PC-9 (cell line): ENCODE measurements around the gene WDR7. TPM values are rescaled to one million over a fixed set of nuclear protein-coding genes. Genes with fewer than 3 reads are reported as not detected.

Experiments
- BruUV-seq: library from RNA; stranded (reverse); fragments of 400-500 nt; replicated peaks from 2 replicates; lab custom pipeline; 2021; lab: Mats Ljungman, UMichigan
- CTCF ChIA-PET: fragments of 300-600 bp; sonication (Branson Sonifier 250); formaldehyde crosslinking; loops from one replicate; lab custom pipeline; 2022; ENCODE audit warnings: antibody characterized with exemption; lab: Charles Lee
- POLR2A ChIA-PET: fragments of 300-600 bp; sonication (Branson Sonifier 250); formaldehyde crosslinking; loops from one replicate; lab custom pipeline; 2022; ENCODE audit warnings: antibody characterized with exemption; ENCODE audit not compliant: unreplicated experiment; lab: Charles Lee
- DNase-seq, 2 experiments: peaks; one replicate each; pipeline versions ENCODE4 v3.0.0 to v3.0.0-alpha.2; 2015 to 2022; ENCODE audit warnings: mixed read lengths in 1 of 2
- H2AFZ ChIP-seq: fragments of 200-600 bp; sonication (generic); 2 replicates; pipeline ENCODE4 v1.8.1; 2017; ENCODE audit warnings: antibody characterized with exemption
- H3F3A ChIP-seq: fragments of 200-600 bp; sonication (generic); 2 replicates; pipeline ENCODE4 v1.8.1; 2017; ENCODE audit warnings: antibody characterized with exemption, mild to moderate bottlenecking, low read depth; ENCODE audit not compliant: insufficient read depth
- H3K27ac ChIP-seq: fragments of 200-600 bp; sonication (generic); 2 replicates; pipeline ENCODE4 v1.6.1; 2016; ENCODE audit warnings: mixed run types
- H3K27me3 ChIP-seq: fragments of 200-600 bp; sonication (generic); 2 replicates; pipeline ENCODE4 v1.6.1; 2016; ENCODE audit warnings: low read depth, mixed run types; ENCODE audit not compliant: insufficient read depth
- H3K36me3 ChIP-seq: fragments of 200-600 bp; sonication (generic); 2 replicates; pipeline ENCODE4 v1.6.1; 2016; ENCODE audit warnings: low read depth, mixed run types
- H3K4me1 ChIP-seq: fragments of 200-600 bp; sonication (generic); replicated peaks from 2 replicates; pipeline ENCODE4 v1.6.1; 2016; ENCODE audit warnings: mixed run types; ENCODE audit not compliant: insufficient read depth
- H3K4me2 ChIP-seq: fragments of 200-600 bp; sonication (generic); 2 replicates; pipeline ENCODE4 v1.6.1; 2017; ENCODE audit warnings: mixed run types
- H3K4me3 ChIP-seq: fragments of 200-600 bp; sonication (generic); 2 replicates; pipeline ENCODE4 v1.6.1; 2016; ENCODE audit warnings: mixed run types
- H3K79me2 ChIP-seq: fragments of 200-600 bp; sonication (generic); 2 replicates; pipeline ENCODE4 v1.6.1; 2017; ENCODE audit warnings: low read depth, mixed run types
- H3K9me2 ChIP-seq: fragments of 200-600 bp; sonication (generic); 2 replicates; pipeline ENCODE4 v1.8.1; 2017; ENCODE audit warnings: mild to moderate bottlenecking; ENCODE audit not compliant: insufficient read depth
- H3K9me3 ChIP-seq: fragments of 200-600 bp; sonication (generic); 2 replicates; pipeline ENCODE4 v1.8.1; 2016; ENCODE audit warnings: low read depth; ENCODE audit not compliant: insufficient read depth
- H4K20me1 ChIP-seq: fragments of 200-600 bp; sonication (generic); 2 replicates; pipeline ENCODE4 v1.8.1; 2017; ENCODE audit not compliant: insufficient read depth
- EZH2 ChIP-seq: fragments of 200-600 bp; sonication (generic); IDR thresholded peaks from 2 replicates; pipeline ENCODE4 v1.8.0; 2017; ENCODE audit warnings: antibody characterized with exemption, low read depth
- intact Hi-C: fragments of 100-400 bp; cut with micrococcal nuclease; formaldehyde crosslinking; loops from one replicate; pipeline ENCODE4 v1.10.0; 2022; ENCODE audit not compliant: unreplicated experiment
- total RNA-seq: library from RNA; stranded (reverse); gene quantifications from 2 replicates; pipeline ENCODE4 v1.2.3, GENCODE V29; 2021
- TF ChIP-seq, protein P1 (sequence below): fragments of 200-600 bp; sonication (generic); conservative IDR thresholded peaks from 2 replicates; pipeline ENCODE4 v1.6.1; 2017; ENCODE audit warnings: mixed run types, antibody characterized with exemption, mild to moderate bottlenecking, moderate library complexity

The WDR7 gene
- total RNA-seq, 1 experiment from 2014 or later, result 7.7 TPM

DNA sequence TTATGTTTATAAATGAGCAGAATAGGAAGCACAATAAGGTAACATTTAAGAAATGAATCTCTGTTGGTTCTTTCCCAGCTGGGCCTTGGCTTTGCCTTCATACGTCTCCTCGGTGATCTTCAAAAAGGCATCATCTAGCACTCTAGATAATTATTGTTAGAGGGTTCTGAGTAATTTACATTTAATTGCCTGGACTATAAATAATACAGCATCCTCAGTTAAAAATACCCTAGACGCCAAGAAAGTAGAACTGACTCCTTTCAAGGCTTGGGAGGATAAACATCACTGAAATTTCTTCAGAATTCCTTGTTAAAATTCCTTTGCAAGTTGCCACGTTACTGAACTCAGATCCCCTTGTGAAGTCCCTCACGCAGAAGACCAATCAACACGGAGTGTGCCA, 296.1 kb downstream of the WDR7 start:
- Histone ChIP-seq H3K4me2 (no peak overlapping the region), H4K20me1 (no peaks in the 10 kb centered on the region), H3K9me2 (no peaks in the 10 kb centered on the region), H3K79me2 (no peaks in the 10 kb centered on the region), H3K9me3 (no peaks in the 10 kb centered on the region), H3F3A (no peaks in the 10 kb centered on the region), H3K27me3 (no peaks in the 10 kb centered on the region), H3K4me3 (no peak overlapping the region), H2AFZ (no peak overlapping the region), H3K4me1 (no peaks in the 10 kb centered on the region), H3K27ac (no peak overlapping the region), H3K36me3 (no peaks in the 10 kb centered on the region)
- TF ChIP-seq, protein P1, sequence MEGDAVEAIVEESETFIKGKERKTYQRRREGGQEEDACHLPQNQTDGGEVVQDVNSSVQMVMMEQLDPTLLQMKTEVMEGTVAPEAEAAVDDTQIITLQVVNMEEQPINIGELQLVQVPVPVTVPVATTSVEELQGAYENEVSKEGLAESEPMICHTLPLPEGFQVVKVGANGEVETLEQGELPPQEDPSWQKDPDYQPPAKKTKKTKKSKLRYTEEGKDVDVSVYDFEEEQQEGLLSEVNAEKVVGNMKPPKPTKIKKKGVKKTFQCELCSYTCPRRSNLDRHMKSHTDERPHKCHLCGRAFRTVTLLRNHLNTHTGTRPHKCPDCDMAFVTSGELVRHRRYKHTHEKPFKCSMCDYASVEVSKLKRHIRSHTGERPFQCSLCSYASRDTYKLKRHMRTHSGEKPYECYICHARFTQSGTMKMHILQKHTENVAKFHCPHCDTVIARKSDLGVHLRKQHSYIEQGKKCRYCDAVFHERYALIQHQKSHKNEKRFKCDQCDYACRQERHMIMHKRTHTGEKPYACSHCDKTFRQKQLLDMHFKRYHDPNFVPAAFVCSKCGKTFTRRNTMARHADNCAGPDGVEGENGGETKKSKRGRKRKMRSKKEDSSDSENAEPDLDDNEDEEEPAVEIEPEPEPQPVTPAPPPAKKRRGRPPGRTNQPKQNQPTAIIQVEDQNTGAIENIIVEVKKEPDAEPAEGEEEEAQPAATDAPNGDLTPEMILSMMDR, result no peak
- no peak for TF ChIP-seq EZH2
- ChIA-PET CTCF (no interaction called here), POLR2A (no interaction called here)
- DNase-seq, result no peak
- intact Hi-C loops, result no loop called here
- no TSS peak for BruUV-seq

DNA sequence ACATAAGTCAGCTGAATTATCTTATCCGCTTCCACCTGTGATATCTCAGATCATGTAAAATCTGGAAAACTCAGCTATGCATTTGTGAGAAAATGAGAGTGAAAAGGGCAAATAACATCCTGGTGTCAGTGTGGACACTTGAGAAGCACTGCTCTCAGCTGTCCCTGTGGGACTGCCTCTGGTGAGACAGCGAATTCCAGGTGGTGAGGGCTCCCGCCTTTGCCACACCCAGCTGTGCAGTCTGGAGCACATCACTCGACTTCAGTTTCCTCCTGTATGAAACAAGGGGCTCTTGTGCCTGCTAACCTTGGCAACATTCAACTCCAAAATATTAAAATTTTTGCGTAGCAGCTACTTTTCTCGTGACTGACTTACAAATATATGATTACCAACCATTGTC, 300.9 kb downstream of the WDR7 start:
- TF ChIP-seq EZH2, result no peak
- TF ChIP-seq, protein P1, result no peak
- DNase-seq, result peak in 1 of 2 experiments; percentile 0
- CTCF ChIA-PET, result no interaction called here
- Histone ChIP-seq H3K9me3 (no peaks in the 10 kb centered on the region), H3K4me2 (no peak overlapping the region), H3K9me2 (0 out of 2 replicates have a peak, but pooled peaks cover 4% of the 10 kb centered on the region), H3F3A (no peaks in the 10 kb centered on the region), H3K4me3 (no peak overlapping the region), H2AFZ (no peak overlapping the region), H3K4me1 (no peaks in the 10 kb centered on the region), H3K27ac (no peak overlapping the region), H4K20me1 (no peaks in the 10 kb centered on the region), H3K79me2 (no peaks in the 10 kb centered on the region), H3K27me3 (no peaks in the 10 kb centered on the region), H3K36me3 (no peaks in the 10 kb centered on the region)
- no TSS peak for BruUV-seq
- intact Hi-C loops, result no loop called here
- POLR2A ChIA-PET, result no interaction called here

DNA sequence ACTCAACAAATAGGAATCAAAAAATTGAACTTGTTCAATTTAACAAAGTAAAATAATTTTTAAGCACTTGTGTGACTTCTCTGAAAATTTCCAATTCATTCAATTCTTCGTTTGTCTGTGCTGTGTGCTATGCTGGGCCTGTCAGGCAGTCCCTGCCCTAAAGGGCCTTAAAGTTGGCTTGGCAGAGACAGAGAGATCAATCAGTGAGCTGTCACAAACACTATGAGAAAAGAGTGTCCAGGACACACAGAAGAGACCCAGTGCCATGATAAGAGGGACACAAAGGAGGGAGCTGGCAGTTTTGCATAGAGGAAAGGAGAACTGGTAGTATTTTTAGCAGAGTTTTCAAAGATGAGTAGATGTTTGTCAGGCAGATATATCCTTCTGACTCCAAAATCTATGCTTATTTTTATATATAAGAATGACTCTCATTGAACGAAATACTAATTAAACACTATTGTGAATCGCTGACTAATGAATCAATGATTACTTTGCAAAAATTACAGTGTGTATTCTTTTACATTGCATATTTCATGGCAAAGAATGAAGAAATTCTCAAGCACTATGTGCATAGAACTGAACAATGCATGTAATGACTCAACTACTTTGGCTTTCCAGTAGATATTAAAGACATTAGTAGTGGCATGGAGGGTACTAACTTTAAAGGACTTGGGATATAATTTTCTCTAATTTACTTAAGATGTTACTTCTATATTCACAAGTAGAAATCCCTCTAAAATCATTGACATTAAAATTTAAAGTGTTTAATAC, 302.5 kb downstream of the WDR7 start:
- intact Hi-C loops, result no loop called here
- POLR2A ChIA-PET, result no interaction called here
- Histone ChIP-seq H3K27ac (no peak overlapping the region), H3F3A (no peaks in the 10 kb centered on the region), H3K9me2 (0 out of 2 replicates have a peak, but pooled peaks cover 4% of the 10 kb centered on the region), H3K4me3 (no peak overlapping the region), H3K27me3 (no peaks in the 10 kb centered on the region), H3K4me1 (no peaks in the 10 kb centered on the region), H2AFZ (no peak overlapping the region), H3K9me3 (no peaks in the 10 kb centered on the region), H4K20me1 (no peaks in the 10 kb centered on the region), H3K4me2 (no peak overlapping the region), H3K79me2 (no peaks in the 10 kb centered on the region), H3K36me3 (no peaks in the 10 kb centered on the region)
- no TSS peak for BruUV-seq
- DNase-seq, result no peak
- CTCF ChIA-PET, result no interaction called here
- no peak for TF ChIP-seq EZH2
- TF ChIP-seq, protein P1, result no peak
